PC-9 (cell line): ENCODE measurements around the gene TFEC. TPM values are rescaled to one million over a fixed set of nuclear protein-coding genes. Genes with fewer than 3 reads are reported as not detected.

ENCODE experiments used
- BruUV-seq: library from RNA; stranded (reverse); fragments of 400-500 nt; replicated peaks from 2 replicates; lab custom pipeline; 2021; lab: Mats Ljungman, UMichigan
- CTCF ChIA-PET: fragments of 300-600 bp; sonication (Branson Sonifier 250); formaldehyde crosslinking; loops from one replicate; lab custom pipeline; 2022; ENCODE audit warnings: antibody characterized with exemption; lab: Charles Lee
- POLR2A ChIA-PET: fragments of 300-600 bp; sonication (Branson Sonifier 250); formaldehyde crosslinking; loops from one replicate; lab custom pipeline; 2022; ENCODE audit warnings: antibody characterized with exemption; ENCODE audit not compliant: unreplicated experiment; lab: Charles Lee
- DNase-seq, 2 experiments: peaks; one replicate each; pipeline versions ENCODE4 v3.0.0 to v3.0.0-alpha.2; 2015 to 2022; ENCODE audit warnings: mixed read lengths in 1 of 2
- H2AFZ ChIP-seq: fragments of 200-600 bp; sonication (generic); 2 replicates; pipeline ENCODE4 v1.8.1; 2017; ENCODE audit warnings: antibody characterized with exemption
- H3F3A ChIP-seq: fragments of 200-600 bp; sonication (generic); 2 replicates; pipeline ENCODE4 v1.8.1; 2017; ENCODE audit warnings: antibody characterized with exemption, mild to moderate bottlenecking, low read depth; ENCODE audit not compliant: insufficient read depth
- H3K27ac ChIP-seq: fragments of 200-600 bp; sonication (generic); 2 replicates; pipeline ENCODE4 v1.6.1; 2016; ENCODE audit warnings: mixed run types
- H3K27me3 ChIP-seq: fragments of 200-600 bp; sonication (generic); 2 replicates; pipeline ENCODE4 v1.6.1; 2016; ENCODE audit warnings: low read depth, mixed run types; ENCODE audit not compliant: insufficient read depth
- H3K36me3 ChIP-seq: fragments of 200-600 bp; sonication (generic); 2 replicates; pipeline ENCODE4 v1.6.1; 2016; ENCODE audit warnings: low read depth, mixed run types
- H3K4me1 ChIP-seq: fragments of 200-600 bp; sonication (generic); replicated peaks from 2 replicates; pipeline ENCODE4 v1.6.1; 2016; ENCODE audit warnings: mixed run types; ENCODE audit not compliant: insufficient read depth
- H3K4me2 ChIP-seq: fragments of 200-600 bp; sonication (generic); 2 replicates; pipeline ENCODE4 v1.6.1; 2017; ENCODE audit warnings: mixed run types
- H3K4me3 ChIP-seq: fragments of 200-600 bp; sonication (generic); 2 replicates; pipeline ENCODE4 v1.6.1; 2016; ENCODE audit warnings: mixed run types
- H3K79me2 ChIP-seq: fragments of 200-600 bp; sonication (generic); 2 replicates; pipeline ENCODE4 v1.6.1; 2017; ENCODE audit warnings: low read depth, mixed run types
- H3K9me2 ChIP-seq: fragments of 200-600 bp; sonication (generic); 2 replicates; pipeline ENCODE4 v1.8.1; 2017; ENCODE audit warnings: mild to moderate bottlenecking; ENCODE audit not compliant: insufficient read depth
- H3K9me3 ChIP-seq: fragments of 200-600 bp; sonication (generic); 2 replicates; pipeline ENCODE4 v1.8.1; 2016; ENCODE audit warnings: low read depth; ENCODE audit not compliant: insufficient read depth
- H4K20me1 ChIP-seq: fragments of 200-600 bp; sonication (generic); 2 replicates; pipeline ENCODE4 v1.8.1; 2017; ENCODE audit not compliant: insufficient read depth
- CTCF ChIP-seq: fragments of 200-600 bp; sonication (generic); conservative IDR thresholded peaks from 2 replicates; pipeline ENCODE4 v1.6.1; 2017; ENCODE audit warnings: mixed run types, antibody characterized with exemption, mild to moderate bottlenecking, moderate library complexity
- EZH2 ChIP-seq: fragments of 200-600 bp; sonication (generic); IDR thresholded peaks from 2 replicates; pipeline ENCODE4 v1.8.0; 2017; ENCODE audit warnings: antibody characterized with exemption, low read depth
- intact Hi-C: fragments of 100-400 bp; cut with micrococcal nuclease; formaldehyde crosslinking; loops from one replicate; pipeline ENCODE4 v1.10.0; 2022; ENCODE audit not compliant: unreplicated experiment
- total RNA-seq: library from RNA; stranded (reverse); gene quantifications from 2 replicates; pipeline ENCODE4 v1.2.3, GENCODE V29; 2021

The TFEC gene
- total RNA-seq, 1 experiment from 2014 or later: not detected

- ChIA-PET POLR2A (no interaction called here), CTCF (no interaction called here)
- Histone ChIP-seq H3K4me3 (no peak overlapping the region), H3K4me2 (no peak overlapping the region), H3K36me3 (no peaks in the 10 kb centered on the region), H3K79me2 (no peaks in the 10 kb centered on the region), H4K20me1 (no peaks in the 10 kb centered on the region), H3K27ac (no peak overlapping the region), H3F3A (no peaks in the 10 kb centered on the region), H3K9me3 (no peaks in the 10 kb centered on the region), H3K27me3 (no peaks in the 10 kb centered on the region), H3K4me1 (no peaks in the 10 kb centered on the region), H2AFZ (no peak overlapping the region), H3K9me2 (0 out of 2 replicates have a peak, but pooled peaks cover 4% of the 10 kb centered on the region)
- TF ChIP-seq CTCF (no peak), EZH2 (no peak)
- DNase-seq: no peak
- BruUV-seq: no TSS peak
- intact Hi-C loops: no loop called here
These were observed 64.6 kb downstream of the TFEC start for GRCh38 chr7:115965796-115966475.

GRCh38 chr7:115965236-115965635, 65.3 kb downstream of the TFEC start:
- Histone ChIP-seq H3K27me3 (no peaks in the 10 kb centered on the region), H3K36me3 (no peaks in the 10 kb centered on the region), H3F3A (no peaks in the 10 kb centered on the region), H3K9me3 (peaks cover 4% of the 10 kb centered on the region; the same call in 1 of the 2 replicates), H4K20me1 (no peaks in the 10 kb centered on the region), H3K79me2 (no peaks in the 10 kb centered on the region), H3K27ac (no peak overlapping the region), H2AFZ (no peak overlapping the region), H3K4me2 (no peak overlapping the region), H3K4me1 (no peaks in the 10 kb centered on the region), H3K9me2 (0 out of 2 replicates have a peak, but pooled peaks cover 4% of the 10 kb centered on the region), H3K4me3 (no peak overlapping the region)
- intact Hi-C loops: no loop called here
- BruUV-seq: no TSS peak
- no peak for DNase-seq
- TF ChIP-seq EZH2 (no peak), CTCF (no peak)
- ChIA-PET CTCF (no interaction called here), POLR2A (no interaction called here)

GRCh38 chr7:115964799-115965198, 65.8 kb downstream of the TFEC start:
- POLR2A ChIA-PET: no interaction called here
- Histone ChIP-seq H3K9me3 (peaks cover 5% of the 10 kb centered on the region; the same call in 1 of the 2 replicates), H3K36me3 (no peaks in the 10 kb centered on the region), H3K4me3 (no peak overlapping the region), H3K27ac (no peak overlapping the region), H3K4me1 (no peaks in the 10 kb centered on the region), H3K9me2 (0 out of 2 replicates have a peak, but pooled peaks cover 4% of the 10 kb centered on the region), H3K27me3 (no peaks in the 10 kb centered on the region), H3K4me2 (no peak overlapping the region), H3F3A (no peaks in the 10 kb centered on the region), H2AFZ (no peak overlapping the region), H4K20me1 (no peaks in the 10 kb centered on the region), H3K79me2 (no peaks in the 10 kb centered on the region)
- intact Hi-C loops: no loop called here
- CTCF ChIA-PET: no interaction called here
- no TSS peak for BruUV-seq
- no peak for DNase-seq
- TF ChIP-seq CTCF (no peak), EZH2 (no peak)
